ENCODE data around the gene C22orf39. TPM values are rescaled to one million over a fixed set of nuclear protein-coding genes. Genes with fewer than 3 reads are reported as not detected.

The C22orf39 gene
- total RNA-seq, 1 donor from 2014 or later, result 76.2 TPM

GRCh38 chr22:19406281-19406811 lies 41.2 kb downstream of the C22orf39 start:
- DNase-seq, result no peak
- Histone ChIP-seq H3K4me1 (peaks cover 39% of the 10 kb centered on the region), H3K9me3 (replicated peaks) (no peaks in the 10 kb centered on the region), H3K36me3 (peaks cover 43% of the 10 kb centered on the region), H3K4me3 (no peak overlapping the region), H3K27me3 (ENCODE audit: low read depth) (no peaks in the 10 kb centered on the region), H3K27ac (replicated peaks) (peak overlapping the region; percentile 53)
- intact Hi-C loops (cut with micrococcal nuclease), result no loop called here
- TF ChIP-seq, protein P1, sequence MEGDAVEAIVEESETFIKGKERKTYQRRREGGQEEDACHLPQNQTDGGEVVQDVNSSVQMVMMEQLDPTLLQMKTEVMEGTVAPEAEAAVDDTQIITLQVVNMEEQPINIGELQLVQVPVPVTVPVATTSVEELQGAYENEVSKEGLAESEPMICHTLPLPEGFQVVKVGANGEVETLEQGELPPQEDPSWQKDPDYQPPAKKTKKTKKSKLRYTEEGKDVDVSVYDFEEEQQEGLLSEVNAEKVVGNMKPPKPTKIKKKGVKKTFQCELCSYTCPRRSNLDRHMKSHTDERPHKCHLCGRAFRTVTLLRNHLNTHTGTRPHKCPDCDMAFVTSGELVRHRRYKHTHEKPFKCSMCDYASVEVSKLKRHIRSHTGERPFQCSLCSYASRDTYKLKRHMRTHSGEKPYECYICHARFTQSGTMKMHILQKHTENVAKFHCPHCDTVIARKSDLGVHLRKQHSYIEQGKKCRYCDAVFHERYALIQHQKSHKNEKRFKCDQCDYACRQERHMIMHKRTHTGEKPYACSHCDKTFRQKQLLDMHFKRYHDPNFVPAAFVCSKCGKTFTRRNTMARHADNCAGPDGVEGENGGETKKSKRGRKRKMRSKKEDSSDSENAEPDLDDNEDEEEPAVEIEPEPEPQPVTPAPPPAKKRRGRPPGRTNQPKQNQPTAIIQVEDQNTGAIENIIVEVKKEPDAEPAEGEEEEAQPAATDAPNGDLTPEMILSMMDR (IDR thresholded peaks at IDR 0.05; ENCODE audit: borderline replicate concordance), result no peak

GRCh38 chr22:19405652-19406051 lies 41.9 kb downstream of the C22orf39 start:
- intact Hi-C loops (cut with micrococcal nuclease), result no loop called here
- Histone ChIP-seq H3K27me3 (ENCODE audit: low read depth) (no peaks in the 10 kb centered on the region), H3K36me3 (peaks cover 43% of the 10 kb centered on the region), H3K9me3 (replicated peaks) (no peaks in the 10 kb centered on the region), H3K4me1 (peaks cover 32% of the 10 kb centered on the region), H3K27ac (replicated peaks) (no peak overlapping the region), H3K4me3 (no peak overlapping the region)
- no peak for DNase-seq
- TF ChIP-seq, protein P1 (IDR thresholded peaks at IDR 0.05; ENCODE audit: borderline replicate concordance), result no peak

GRCh38 chr22:19405133-19405532 lies 42.4 kb downstream of the C22orf39 start:
- Histone ChIP-seq H3K27me3 (ENCODE audit: low read depth) (no peaks in the 10 kb centered on the region), H3K27ac (replicated peaks) (no peak overlapping the region), H3K36me3 (peaks cover 47% of the 10 kb centered on the region), H3K4me3 (no peak overlapping the region), H3K9me3 (replicated peaks) (no peaks in the 10 kb centered on the region), H3K4me1 (peaks cover 27% of the 10 kb centered on the region)
- intact Hi-C loops (cut with micrococcal nuclease), result no loop called here
- TF ChIP-seq, protein P1 (IDR thresholded peaks at IDR 0.05; ENCODE audit: borderline replicate concordance), result no peak
- no peak for DNase-seq

DNA sequence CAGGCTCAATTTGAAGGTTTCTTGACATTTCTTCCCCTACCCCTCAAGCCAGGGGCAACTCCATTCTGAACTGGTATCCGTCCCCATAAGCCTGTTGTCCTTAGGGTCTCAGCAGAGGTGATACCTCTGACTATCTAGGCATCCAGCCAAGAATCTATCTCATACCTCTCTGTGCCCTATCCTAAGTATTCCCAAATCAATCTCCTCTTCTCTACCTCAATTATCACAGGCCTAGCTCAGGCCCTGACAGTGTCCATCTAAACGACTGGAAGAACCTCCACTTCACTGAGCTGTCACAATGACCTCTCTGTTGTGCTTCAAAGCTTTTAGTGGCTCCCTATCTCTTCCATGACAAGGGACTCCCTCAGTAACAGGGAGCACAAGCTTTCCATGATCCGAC lies 42.8 kb downstream of the C22orf39 start:
- intact Hi-C loops (cut with micrococcal nuclease), result no loop called here
- Histone ChIP-seq H3K4me1 (peaks cover 27% of the 10 kb centered on the region), H3K27me3 (ENCODE audit: low read depth) (no peaks in the 10 kb centered on the region), H3K27ac (replicated peaks) (no peak overlapping the region), H3K4me3 (no peak overlapping the region), H3K9me3 (replicated peaks) (no peaks in the 10 kb centered on the region), H3K36me3 (peaks cover 47% of the 10 kb centered on the region)
- TF ChIP-seq, protein P1 (IDR thresholded peaks at IDR 0.05; ENCODE audit: borderline replicate concordance), result no peak
- no peak for DNase-seq

DNA sequence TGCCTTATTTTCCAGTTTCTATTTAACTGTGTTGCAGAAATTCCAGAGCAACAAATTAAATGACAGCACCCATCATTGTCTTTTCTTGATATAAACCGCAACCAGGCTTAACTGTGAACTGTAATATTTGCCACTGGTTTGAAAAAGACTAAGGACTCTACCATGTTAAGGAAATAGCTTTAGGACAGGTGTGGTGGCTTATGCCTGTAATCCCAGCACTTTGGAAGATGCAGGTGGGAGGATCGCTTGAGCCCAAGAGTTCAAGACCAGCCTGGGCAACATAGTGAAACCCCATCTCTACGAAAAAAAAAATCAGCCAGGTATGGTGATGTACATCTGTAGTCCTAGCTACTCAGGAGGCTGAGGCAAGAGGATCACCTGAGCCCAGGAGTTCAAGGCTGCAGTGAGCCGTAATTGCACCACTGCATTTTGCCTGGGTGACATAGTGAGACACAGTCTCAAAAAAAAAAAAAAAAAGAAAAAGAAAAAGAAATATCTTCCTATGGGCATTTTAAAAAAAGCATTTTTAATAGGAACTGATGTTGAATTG lies 44.8 kb downstream of the C22orf39 start:
- no peaks in the 10 kb centered on the region for H3K9me3 ChIP-seq (replicated peaks)
- no peaks in the 10 kb centered on the region for H3K27me3 ChIP-seq (ENCODE audit: low read depth)
- TF ChIP-seq, protein P1 (IDR thresholded peaks at IDR 0.05; ENCODE audit: borderline replicate concordance), result no peak
- H3K36me3 ChIP-seq, result peaks cover 54% of the 10 kb centered on the region
- intact Hi-C loops (cut with micrococcal nuclease), result no loop called here
- H3K4me1 ChIP-seq, result peaks cover 19% of the 10 kb centered on the region
- H3K27ac ChIP-seq (replicated peaks), result no peak overlapping the region
- H3K4me3 ChIP-seq, result no peak overlapping the region
- DNase-seq, result no peak

Measured in left ventricle myocardium inferior (tissue), 1 donor.